ENCODE data around the gene RUFY1.
"Not testable (repeated sequence)": the region's sequence is repeated elsewhere in the genome, so short reads cannot be mapped to it uniquely, and the experiment has no call there.

Gene RUFY1, protein sequence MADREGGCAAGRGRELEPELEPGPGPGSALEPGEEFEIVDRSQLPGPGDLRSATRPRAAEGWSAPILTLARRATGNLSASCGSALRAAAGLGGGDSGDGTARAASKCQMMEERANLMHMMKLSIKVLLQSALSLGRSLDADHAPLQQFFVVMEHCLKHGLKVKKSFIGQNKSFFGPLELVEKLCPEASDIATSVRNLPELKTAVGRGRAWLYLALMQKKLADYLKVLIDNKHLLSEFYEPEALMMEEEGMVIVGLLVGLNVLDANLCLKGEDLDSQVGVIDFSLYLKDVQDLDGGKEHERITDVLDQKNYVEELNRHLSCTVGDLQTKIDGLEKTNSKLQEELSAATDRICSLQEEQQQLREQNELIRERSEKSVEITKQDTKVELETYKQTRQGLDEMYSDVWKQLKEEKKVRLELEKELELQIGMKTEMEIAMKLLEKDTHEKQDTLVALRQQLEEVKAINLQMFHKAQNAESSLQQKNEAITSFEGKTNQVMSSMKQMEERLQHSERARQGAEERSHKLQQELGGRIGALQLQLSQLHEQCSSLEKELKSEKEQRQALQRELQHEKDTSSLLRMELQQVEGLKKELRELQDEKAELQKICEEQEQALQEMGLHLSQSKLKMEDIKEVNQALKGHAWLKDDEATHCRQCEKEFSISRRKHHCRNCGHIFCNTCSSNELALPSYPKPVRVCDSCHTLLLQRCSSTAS

GRCh38 chr5:179550511-179551342, at the start of gene RUFY1:
TSS of gene RUFY1 (plus strand) at chr5:179550554. CDS start at chr5:179550570, 16 bp downstream.
- peak; percentile 75 to 76 for DNase-seq (ENCODE audit: low read depth in 2 of 2)

DNA sequence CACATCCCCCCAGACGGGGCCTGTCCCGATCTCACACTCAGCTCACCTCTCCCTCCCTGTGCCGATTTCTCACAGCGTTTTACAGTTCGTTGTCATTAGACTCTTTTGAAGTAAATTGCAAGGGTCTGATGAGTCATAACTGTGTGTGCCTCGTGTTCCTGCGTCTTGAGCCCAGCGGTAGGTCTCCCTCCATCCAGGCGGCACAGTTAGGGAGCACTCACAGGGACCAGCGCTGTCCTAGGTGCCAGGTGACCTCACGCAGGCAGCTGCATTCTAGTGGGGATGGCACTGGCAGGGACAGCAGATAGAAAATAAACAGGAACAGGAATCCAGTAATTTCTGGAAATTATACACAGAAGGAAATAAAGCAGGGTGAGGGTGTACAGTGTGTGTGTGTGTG, 48.4 kb upstream of the RUFY1 start:
- not testable (repeated sequence) for DNase-seq (ENCODE audit: low read depth in 2 of 2)

DNA sequence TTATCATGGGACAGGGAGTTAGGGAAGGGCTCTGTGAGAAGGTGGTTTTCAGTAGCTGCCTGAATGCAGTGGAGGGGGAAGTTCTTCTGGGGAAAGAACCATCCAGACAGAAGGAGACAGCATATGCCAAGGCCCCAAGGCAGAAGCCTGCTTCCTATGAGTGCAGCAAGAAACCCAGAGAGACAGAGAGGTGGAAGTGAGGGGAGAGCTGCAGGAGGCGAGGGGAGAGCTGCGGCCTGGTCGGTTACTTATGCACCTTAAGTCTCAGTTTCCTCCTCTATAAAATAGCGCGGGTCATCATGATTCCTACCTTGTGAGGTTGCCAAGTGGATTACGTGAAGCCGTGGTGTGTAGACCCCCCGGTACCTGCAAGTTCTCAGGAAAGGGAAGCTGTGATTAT, 47.9 kb upstream of the RUFY1 start:
- DNase-seq (ENCODE audit: low read depth in 2 of 2): not testable (repeated sequence)

DNA sequence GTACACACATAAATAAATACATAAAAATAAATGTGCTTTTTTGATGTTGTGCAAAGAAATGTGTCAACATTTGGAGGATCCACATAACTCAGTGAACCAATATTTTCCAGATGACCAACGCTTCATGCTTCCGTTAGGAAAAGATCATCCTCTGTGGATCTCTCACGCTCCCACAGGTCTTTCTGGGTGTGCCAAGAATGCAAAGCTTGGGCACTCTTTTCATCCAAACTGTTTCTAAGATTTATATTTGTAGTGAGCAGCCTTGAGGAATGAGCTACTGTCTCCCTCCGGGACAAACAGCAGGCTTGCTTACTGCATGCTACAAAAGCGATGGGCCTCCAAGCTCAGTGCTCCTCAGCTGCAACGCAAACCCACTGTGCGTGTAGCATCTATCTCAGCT, 46.2 kb upstream of the RUFY1 start:
- no peak for DNase-seq (ENCODE audit: low read depth in 2 of 2)

GRCh38 chr5:179504600-179505396, 45.6 kb upstream of the RUFY1 start:
- no peak for DNase-seq (ENCODE audit: low read depth in 2 of 2)

DNA sequence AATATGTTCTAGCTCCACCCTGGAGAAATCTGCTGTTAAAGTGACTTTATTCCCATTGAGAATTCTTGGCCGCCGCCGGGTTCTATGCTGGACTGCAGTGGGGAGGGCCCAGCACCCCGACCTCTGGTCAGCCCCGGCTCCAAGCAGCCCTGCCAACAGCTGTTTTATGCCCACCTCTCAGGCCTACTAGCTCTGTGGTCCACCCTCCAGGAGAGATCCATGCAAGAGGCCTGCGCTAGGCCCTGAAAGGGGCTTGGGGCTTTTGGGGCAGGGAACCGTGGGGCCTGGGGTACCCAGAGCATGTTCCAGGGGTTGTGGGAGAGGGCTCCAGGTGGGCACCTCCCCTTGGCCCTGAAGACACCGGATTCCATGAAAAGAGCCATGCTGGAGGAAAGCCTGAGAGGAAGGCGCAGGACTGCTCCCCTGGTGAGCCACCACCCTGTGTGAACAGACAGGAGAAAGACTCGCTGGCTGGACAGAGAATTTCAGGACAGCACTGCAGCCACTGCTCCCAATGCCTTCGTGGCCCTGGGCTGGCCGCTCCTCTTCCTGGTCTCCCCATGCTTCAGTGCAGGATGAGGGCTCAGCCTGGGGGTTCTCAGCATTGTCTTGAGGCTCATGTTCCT, 44.6 kb upstream of the RUFY1 start:
- no peak for DNase-seq (ENCODE audit: low read depth in 2 of 2)

- no peak for DNase-seq (ENCODE audit: low read depth in 2 of 2)
Measured at GRCh38 chr5:179509239-179509638, 41.1 kb upstream of the RUFY1 start.

DNA sequence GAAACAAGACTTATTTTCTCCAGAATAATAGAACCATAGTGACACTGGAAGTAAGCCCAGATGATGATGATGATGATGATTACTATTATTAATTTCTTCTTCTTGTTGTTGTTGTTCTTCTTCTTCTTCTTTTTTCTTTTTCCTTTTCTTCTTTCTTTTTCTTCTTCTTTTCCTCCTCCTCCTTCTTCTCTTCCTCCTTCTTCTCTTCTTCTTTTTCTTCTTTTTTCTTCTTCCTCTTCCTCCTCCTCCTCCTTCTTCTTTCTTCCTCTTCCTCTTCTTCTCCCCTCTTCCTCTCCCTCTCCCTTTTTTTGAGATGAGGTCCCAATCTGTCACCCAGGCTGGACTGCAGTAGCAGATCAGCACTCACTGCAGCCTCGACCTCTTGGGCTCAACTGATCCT, 40.5 kb upstream of the RUFY1 start:
- no peak for DNase-seq (ENCODE audit: low read depth in 2 of 2)

GRCh38 chr5:179512452-179513000, 37.8 kb upstream of the RUFY1 start:
- no peak for DNase-seq (ENCODE audit: low read depth in 2 of 2)

DNA sequence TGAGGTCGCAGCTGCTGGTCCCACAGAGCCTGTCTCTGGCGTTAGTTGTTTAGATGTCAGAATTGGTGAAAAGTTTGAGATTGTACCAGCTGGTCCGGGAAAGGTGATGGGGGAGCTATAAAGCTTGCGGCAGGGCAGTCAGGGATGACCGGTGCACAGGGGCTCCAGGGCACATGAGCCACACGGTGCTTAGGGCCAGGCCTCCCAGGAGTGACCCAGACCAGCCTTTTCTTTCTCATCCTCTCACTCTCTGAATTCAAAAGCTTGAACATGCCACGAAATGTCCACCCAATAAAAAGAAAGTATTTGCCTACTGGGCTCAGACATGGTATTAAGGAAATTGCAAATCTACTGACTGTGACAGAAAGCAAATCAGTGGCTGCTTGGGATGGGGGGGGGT, 34.9 kb upstream of the RUFY1 start:
- not testable (repeated sequence) for DNase-seq (ENCODE audit: low read depth in 2 of 2)

- no peak for DNase-seq (ENCODE audit: low read depth in 2 of 2)
Measured at GRCh38 chr5:179516221-179516620, 34.1 kb upstream of the RUFY1 start.

GRCh38 chr5:179517746-179518145, 32.6 kb upstream of the RUFY1 start:
- not testable (repeated sequence) for DNase-seq (ENCODE audit: low read depth in 2 of 2)

DNA sequence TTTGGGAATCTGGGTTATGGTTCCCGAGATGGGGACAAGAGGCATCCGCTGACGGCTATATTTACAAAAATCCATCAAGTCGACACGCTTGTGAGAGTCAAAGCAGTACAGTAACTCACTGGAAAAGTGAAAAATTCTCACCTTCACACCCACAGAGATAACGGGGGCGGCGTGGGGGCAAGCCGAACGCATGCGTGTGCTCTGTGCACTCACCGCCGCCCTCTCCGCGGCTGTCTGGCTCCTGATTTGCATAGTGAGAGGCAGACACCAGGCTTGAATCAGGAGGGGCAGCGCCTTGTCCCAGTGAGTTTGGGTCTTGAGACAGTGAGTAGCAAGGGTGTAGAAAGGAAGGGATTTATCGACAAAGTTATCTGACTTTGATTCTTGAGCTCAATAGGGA, 32.0 kb upstream of the RUFY1 start:
- DNase-seq (ENCODE audit: low read depth in 2 of 2): not testable (repeated sequence)

DNA sequence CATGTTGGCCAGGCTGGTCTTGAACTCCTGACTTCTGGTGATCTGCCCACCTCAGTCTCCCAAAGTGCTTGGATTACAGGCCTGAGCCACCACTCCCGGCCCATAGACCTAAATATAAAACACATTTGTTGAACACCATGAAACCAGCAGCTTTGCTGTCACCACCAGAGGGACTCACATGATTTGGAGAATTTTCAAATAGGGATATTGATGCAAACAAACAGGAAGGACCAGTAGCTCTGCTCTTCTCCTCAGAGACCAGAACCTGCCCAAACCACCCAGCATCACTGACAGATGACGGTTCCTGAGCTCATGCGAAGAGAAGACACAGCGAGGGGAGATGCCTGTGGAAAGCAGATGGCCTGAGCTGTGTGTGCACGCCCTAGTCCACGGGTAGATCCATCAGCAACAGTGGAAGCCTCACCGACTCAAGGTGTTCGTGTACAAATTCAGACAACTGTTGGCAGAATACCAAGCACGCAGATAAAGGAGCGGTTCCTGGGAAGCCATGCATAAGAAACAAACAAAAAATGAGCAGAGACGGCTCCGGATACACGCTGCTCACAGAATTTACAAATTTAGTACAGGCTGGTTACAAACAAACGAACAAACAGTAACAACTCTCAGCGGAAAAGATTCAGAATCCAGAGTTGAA, 30.8 kb upstream of the RUFY1 start:
- DNase-seq (ENCODE audit: low read depth in 2 of 2): not testable (repeated sequence)

DNA sequence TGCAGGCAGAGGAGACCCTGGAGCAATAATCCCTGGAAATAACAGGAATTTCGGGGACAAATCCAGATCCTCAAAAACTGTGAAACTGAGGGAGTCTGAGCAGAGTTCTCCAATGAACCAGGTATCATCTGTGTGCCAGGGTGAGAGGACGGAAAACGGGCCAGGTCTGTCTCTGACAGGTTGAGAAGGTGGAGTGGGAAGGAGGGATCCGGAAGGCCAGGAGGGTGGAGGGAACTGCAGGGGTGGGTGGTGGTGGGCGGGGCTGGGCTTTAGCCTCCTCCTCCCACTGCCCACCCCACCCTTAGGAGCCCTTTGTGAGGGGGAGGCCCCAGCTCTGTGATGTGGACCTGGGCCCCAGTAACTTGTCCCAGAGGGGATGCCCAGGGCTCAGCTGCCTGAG, 28.2 kb upstream of the RUFY1 start:
- DNase-seq (ENCODE audit: low read depth in 2 of 2): not testable (repeated sequence)

GRCh38 chr5:179526978-179527377, 23.4 kb upstream of the RUFY1 start:
- DNase-seq (ENCODE audit: low read depth in 2 of 2): no peak

- DNase-seq (ENCODE audit: low read depth in 2 of 2): peak; percentile 53 to 70
Measured at GRCh38 chr5:179530069-179530998, 20.0 kb upstream of the RUFY1 start.

GRCh38 chr5:179533024-179533423, 17.3 kb upstream of the RUFY1 start:
- no peak for DNase-seq (ENCODE audit: low read depth in 2 of 2)

- no peak for DNase-seq (ENCODE audit: low read depth in 2 of 2)
Measured at GRCh38 chr5:179533907-179534306, 16.4 kb upstream of the RUFY1 start.

Data from stimulated activated CD8-positive, alpha-beta memory T cell treated with anti-CD3 and anti-CD28 coated beads, Interleukin-15, amount 100 ng/mL, for 48 hours (primary cell).